GM19043 (cell line): Measurements from ENCODE around the gene SLC22A12.

ENCODE experiments used
- ATAC-seq: cut with Tn5 transposase; IDR thresholded peaks from one replicate; pipeline ENCODE4 v1.9.1; 2021; ENCODE audit warnings: low read depth; ENCODE audit not compliant: unreplicated experiment

SLC22A12 gene

GRCh38 chr11:64602466-64603070 lies 11.5 kb downstream of the SLC22A12 start:
- no peak for ATAC-seq

GRCh38 chr11:64603411-64604110 lies 12.5 kb downstream of the SLC22A12 start:
- no peak for ATAC-seq

DNA sequence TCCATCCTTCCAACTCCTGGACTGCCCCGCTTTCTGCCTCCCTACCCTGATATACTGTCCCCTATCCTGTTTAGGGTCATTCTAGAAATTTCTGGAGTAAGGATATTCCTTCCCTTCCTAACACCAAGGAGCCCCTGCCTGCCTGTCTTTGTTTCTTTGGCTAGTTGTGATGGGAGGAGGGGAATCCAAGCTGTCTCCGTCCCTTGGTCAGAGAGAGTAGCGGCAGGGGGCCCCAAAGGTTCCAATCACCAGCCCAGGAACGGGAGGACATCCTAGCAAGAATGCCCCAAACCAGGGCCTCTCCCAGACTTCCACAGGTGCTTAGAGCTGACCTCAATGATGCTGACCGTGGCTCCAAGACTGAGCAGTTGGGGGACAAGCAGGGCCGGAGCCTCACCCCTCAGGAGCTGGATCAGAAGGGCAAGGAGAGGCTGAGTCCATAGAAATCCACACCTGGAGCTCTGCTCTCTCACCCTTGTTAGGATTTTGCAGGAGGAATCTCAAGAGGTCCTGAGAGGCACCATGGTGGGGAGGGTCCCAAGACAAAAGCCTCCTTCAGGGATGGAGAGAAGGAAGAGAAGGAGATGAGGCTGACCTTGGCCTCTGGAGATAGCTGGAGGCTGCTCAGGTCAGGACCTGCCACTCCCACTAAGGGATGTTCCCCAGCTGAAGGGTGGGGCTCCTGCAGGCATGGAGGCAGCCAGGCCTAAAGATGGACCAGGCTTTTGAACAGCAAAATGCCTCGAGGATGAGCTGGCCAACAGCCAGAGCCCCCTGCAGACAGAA lies 13.6 kb downstream of the SLC22A12 start:
- no peak for ATAC-seq

DNA sequence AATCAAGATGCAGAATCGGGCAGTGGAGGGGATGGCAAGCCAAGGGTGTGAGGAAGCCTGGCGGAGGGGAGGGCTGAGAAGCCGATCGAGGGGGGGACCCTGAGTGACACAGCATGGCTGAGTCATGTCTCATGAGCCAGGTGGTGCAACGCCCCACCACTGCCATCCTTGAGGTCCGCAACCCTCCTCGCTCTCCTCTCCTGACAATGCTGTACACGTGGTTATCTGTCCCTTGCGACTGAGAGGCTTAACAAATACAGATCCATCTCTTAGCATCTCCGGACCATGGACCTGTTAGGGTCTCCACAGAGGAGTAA lies 14.2 kb downstream of the SLC22A12 start:
- ATAC-seq = no peak

GRCh38 chr11:64605656-64606585 lies 14.9 kb downstream of the SLC22A12 start:
- ATAC-seq = no peak

DNA sequence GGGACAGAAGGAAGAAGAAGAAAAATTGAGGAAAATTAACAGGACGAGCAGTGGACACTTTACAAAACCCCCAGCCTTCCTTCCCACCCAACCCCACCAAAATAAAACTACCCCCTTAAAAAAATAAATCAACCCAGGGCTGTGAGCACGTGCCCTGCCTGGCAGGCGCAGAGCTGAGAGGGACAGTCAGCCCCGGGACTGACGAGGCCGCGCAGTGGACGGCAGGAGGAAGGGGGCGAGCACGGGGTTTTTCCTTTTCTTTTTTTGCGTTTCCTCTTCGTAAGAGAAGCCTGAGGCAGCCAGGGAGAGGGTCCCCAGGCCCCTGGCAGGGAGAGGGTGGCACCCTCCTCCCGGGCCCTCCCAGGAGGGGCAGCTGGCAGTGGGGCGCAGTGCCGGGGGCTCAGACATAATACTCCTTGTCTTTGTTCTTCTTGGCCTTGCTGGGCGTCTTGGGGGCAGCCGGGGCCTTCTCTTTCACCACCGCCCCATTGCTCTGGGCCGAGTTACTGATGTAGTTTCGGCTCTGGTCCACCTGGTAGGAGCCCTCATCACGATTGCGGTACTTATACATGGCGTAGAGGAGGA lies 15.9 kb downstream of the SLC22A12 start:
- ATAC-seq = no peak

GRCh38 chr11:64607381-64607985 lies 16.5 kb downstream of the SLC22A12 start:
- ATAC-seq = no peak

GRCh38 chr11:64608046-64608445 lies 17.0 kb downstream of the SLC22A12 start:
- no peak for ATAC-seq

GRCh38 chr11:64608636-64609035 lies 17.6 kb downstream of the SLC22A12 start:
- no peak for ATAC-seq

- no peak for ATAC-seq
Measured at GRCh38 chr11:64609436-64610047, 18.5 kb downstream of the SLC22A12 start.

DNA sequence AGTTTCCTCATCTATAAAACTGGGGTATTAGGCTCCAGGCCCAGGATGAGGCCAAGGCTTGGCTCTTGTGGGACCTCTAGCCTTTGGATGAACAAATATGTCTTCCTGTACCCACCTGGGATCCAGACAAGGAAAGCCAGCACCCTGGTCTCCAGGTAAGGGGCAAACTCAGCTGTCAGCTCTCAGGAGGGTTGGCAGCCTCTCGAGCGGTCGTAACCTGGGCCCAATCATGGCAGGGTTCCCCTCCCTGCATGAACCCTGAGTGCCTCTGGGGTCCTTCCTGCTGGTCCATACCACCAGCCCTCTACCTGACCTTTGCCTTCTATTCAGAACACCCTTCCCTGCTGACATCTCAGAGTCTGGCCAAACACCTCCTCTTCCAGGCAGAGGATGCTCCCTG lies 19.6 kb downstream of the SLC22A12 start:
- ATAC-seq = no peak

DNA sequence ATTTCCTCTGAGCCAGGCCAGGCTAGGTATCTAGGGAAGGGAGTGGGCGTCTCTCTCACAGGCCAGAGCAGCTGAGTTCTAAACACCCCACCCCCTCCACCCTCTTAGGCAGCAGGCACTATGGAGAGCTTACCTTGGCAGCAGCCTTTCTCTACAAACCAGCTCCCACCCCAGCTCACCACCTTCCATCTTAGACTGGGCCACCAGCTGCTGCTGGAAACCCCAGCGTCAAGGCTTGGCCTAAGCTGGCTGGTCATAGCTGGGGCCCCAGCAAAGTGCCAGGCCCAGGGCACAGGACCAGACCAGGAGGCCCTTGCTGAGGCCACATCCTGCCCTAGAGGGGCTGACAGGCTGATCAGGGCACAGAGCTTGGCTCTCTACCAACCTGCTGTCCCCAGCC lies 20.2 kb downstream of the SLC22A12 start:
- no peak for ATAC-seq

DNA sequence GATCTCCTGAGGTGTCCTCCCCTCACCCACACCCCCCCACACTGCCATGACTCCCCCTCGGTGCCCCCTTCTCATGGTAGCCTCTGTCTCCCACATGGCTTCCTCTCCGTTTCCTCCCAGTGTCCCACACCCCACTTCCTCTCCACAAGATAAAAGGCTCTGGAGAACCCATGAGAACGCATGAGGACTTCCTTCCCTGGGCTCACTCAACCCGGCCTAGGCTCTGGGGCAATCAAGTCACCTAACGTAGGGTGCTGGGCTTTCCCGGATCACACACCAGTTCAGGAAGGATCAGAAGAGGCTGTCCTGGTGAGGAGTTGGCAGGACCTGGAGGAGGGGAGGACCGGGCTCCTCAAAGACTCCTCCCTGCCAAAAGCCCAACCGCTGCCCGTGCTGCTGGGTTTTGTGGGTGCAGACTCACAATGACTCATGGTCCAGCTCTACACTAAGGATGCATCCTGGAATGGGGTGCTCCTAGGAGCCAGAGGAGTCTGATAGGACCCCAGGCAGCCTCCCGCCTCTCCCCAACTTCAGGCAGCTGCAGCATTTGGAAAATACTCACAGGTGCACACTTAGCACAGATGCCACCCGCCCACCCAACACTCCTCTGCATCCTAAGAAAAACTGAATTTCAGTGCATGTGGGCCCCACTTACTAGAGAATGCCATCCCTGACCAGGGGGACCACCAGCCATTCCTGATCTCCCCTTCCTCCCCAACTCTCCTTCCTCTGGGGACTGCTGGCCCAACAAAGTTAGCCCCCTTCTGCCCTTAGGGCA lies 21.0 kb downstream of the SLC22A12 start:
- ATAC-seq = no peak

DNA sequence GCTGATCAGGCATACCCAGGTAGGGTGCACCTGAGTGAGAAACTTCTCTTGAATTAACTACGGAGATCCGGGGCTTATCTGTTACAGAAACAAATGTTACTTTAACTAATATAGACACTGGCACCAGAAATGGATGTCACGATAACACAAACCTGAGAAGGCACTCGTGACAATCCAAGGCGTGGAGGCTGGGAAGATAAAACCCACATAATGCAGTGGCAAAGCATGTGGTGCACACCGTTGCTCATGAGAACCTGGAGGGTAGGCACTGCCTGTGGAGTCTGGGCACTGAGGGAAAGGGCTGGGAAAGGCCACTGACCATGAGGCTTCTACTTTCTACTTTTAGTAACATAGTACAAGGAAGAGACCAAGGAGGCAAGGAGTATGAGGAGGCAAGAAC lies 22.6 kb downstream of the SLC22A12 start:
- ATAC-seq = no peak

DNA sequence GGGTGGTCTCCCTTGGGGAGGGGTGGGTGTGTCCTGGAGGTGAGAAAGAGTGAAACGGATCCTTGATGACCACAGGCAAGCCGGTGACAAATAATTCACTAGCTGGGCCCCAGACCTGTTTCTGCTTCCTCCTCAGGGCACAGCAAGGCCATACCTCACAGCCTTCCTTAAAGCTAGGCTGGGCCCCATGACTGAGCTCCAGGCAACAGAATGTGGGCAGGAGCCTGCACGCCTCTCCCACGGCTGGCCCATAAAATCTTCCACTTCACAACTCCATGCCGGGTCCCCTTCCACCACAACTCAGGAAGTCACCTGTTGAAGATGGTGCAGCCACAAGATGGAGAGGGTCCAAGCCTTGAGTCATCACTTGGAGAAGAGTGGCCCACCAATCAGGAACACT lies 23.9 kb downstream of the SLC22A12 start:
- ATAC-seq = no peak

GRCh38 chr11:64616817-64617216 lies 25.8 kb downstream of the SLC22A12 start:
- no peak for ATAC-seq

DNA sequence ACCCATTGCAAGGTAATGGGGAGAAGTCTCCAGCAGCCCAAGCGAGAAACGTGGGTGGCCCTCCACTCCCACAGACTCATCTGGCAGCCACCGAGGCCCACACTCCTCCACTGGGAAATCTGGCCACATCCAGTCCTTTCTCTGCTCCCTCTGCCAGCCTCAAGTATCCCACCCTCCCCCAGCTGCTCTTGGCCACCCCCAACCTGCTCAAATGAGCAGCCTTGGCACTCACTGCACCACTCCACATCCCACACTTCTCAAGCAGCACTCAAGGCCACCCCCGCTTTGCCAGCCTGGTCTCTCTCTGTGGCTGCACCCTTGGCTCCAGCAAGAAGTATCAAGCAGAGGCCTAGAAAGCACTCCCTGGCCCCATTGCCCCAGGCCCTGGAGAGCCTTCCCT lies 28.2 kb downstream of the SLC22A12 start:
- ATAC-seq = no peak

DNA sequence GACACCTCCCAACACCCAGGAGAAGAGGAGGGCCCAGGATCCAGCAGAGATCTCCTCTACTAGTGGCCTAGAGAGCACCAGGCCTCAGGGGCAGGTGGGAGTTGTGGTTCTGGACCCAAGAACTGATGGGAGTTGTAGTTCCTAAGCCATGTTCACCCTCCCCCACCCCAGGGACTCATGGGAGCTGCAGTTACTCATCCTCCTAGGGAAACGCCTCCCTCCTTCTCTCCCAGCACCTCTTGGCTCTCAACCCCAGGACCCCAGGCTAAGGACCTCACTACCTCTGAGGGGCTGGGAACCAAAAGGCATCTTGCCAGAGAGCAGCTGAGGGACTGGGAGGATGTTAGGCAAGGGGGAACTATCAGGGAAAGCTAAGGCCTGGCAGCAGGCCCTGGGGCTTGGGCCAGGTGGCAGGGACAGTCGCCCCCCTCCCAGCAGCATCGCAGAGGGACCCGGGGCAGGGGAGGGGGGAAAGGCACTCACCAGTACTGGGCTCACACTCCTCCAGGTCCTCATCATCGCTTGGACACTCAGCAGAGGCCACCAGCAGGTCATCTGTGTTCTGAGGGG lies 28.9 kb downstream of the SLC22A12 start:
- no peak for ATAC-seq
